ENCODE measurements around the gene CTNNA3.
"Not testable (repeated sequence)": the region's sequence is repeated elsewhere in the genome, so short reads cannot be mapped to it uniquely, and the experiment has no call there.

Gene CTNNA3

GRCh38 chr10:66350622-66351399 is 1345.2 kb downstream of the CTNNA3 start:
- DNase-seq: no peak

GRCh38 chr10:66349726-66350125 is 1346.3 kb downstream of the CTNNA3 start:
- DNase-seq: no peak

DNA sequence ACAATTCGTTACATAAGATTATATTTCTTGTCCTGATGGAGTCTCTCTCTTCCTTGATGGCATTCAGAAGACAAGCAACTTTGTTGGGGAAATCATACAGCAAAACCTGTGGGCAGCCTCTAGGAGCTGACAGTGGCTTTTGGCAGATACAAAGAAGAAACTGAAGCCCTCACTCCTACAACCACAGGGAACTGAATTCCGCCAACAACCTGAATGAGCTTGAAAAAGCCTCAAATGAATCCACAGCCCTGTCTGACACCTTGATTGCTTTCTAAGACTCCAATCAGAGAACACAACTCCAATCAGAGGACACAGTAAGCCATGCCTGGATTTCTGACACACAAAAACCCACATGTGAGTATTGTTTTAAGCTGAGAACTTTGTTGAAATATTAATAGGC is 1346.9 kb downstream of the CTNNA3 start:
- DNase-seq: no peak

- DNase-seq: no peak
Observed at GRCh38 chr10:66337211-66337610, 1358.8 kb downstream of the CTNNA3 start.

DNA sequence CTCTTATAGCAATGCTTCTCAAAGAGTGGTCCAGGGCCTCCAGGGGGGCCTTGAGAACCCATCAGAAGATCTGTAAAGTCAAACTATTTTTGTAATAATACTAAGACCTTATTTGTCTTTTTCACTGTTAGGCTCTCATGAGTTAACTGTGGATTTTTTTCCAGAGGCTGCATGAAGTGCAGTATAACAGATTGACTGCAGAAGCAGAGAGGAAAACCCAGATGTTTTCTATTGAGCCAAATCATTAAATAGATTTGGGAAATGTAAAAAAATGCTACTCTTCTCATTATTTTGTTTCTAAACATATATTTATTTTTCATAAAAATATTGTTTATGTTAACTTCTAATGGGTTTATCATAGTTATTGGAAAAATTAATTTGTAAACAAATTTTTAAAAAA is 1359.2 kb downstream of the CTNNA3 start:
- no peak for DNase-seq

GRCh38 chr10:66335753-66336152 is 1360.2 kb downstream of the CTNNA3 start:
- DNase-seq: not testable (repeated sequence)

GRCh38 chr10:66329147-66329546 is 1366.8 kb downstream of the CTNNA3 start:
- DNase-seq: no peak

DNA sequence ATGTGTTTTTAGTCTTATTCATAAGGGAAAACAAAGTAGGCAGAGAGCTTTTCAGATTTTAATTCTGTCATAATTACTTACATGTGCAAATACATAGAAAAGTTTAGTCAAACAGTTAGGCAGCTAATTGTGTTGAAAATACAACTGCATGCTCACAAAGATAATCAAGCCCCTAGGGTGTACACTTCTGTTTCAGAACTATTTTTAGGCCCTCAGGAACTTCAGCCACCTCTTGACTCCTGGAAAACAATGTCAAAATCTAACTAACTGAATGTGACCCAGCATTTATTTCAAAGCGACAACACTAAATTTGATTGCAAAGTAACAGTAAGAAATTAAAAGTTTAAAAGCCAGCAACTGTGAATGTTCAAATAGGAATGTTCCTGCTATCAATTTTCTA is 1369.1 kb downstream of the CTNNA3 start:
- DNase-seq: no peak

DNA sequence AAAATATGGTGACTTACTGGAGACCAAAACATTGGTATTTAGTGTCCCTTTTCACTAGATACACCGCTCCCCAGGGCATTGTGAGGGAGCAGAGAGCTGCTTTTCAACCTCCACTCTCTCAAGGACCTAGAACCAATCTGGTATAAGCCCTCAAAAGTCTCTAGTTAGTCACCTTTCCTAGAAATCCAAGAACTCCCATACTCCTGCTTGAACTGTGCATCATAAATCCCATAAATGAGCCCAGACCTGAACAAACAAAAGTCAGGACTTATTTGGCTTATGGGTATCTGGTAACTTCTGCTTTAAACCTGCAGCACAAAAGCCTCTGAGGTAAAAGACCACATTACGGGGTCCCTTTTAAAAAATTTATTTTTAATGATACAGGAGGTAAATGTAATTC is 1373.2 kb downstream of the CTNNA3 start:
- no peak for DNase-seq

GRCh38 chr10:66321723-66322665 is 1374.0 kb downstream of the CTNNA3 start:
- DNase-seq: no peak

GRCh38 chr10:66318761-66319160 is 1377.2 kb downstream of the CTNNA3 start:
- no peak for DNase-seq

DNA sequence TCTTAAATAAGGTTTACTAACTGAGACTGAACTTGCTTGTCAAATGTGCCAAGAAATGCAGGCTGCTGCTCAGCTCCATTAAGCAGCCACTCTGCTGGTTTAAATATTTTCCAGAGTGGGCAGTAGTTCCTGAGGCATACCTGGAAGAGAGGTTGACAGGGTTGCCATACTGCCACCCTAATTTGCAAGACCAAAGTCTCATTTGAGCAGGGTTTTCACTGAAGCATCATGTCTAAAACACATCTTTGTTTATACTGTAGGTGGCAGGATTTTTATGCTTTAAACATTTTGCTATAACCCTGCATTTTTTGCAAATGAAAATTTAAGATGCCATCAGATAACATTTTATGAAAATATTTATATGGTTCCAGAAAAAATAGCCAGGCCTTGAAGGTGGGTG is 1388.2 kb downstream of the CTNNA3 start:
- DNase-seq: no peak

DNA sequence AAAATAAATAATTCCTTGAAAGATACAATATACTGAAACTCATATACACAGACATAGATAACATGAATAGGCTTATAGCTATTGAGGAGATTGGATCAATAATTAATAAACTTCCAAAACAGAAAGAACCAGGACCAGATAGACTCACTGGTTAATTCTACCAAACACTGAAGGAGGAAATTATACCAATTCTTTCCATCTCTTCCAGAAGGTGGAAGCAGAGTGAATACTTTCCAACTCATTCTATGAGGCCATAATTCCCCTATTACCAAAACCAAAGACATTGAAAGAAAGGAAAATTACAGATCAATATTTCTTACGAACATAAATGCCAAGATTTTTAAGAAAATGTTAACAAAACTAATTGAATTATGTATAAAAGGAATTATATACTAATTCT is 1394.9 kb downstream of the CTNNA3 start:
- DNase-seq: no peak

GRCh38 chr10:66295602-66296001 is 1400.4 kb downstream of the CTNNA3 start:
- no peak for DNase-seq

DNA sequence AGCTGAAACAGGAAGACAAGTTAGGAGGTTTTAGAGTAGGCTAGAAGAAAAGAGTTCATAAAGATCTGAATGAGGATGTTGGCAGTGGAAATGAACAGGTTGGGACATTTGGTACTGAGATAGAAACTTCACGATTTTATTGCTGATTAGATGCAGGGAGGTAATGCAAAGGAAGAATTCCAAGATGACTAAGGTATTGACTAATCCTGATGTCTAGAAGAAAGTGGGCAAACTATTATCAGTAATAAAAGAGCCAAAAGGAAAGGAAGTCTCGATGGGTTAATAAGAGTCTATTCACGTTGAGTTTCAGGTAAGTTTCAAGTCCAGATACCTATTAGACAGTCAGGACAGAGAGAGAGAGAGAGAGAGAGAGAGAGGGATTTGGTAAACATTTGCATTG is 1401.5 kb downstream of the CTNNA3 start:
- no peak for DNase-seq

- DNase-seq: no peak
Observed at GRCh38 chr10:66292922-66293321, 1403.1 kb downstream of the CTNNA3 start.

DNA sequence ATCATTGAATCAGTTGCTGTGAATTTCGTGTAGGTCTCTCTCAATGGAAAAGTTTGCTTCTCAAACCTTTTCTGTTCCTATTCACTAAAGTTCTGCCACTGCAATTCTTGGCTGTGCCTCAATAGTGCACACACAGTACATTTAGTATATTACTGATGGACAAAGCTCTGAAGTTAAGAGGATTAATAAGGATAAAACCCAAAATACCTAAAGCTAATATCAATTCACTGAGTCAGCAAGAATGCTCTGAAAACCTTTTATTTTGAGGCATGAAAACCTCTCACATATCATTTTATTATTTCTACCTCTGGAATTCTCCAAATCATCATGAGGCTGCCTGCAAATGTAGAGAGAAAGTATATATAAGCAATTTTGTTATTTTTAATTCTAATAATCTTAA is 1403.5 kb downstream of the CTNNA3 start:
- no peak for DNase-seq

- no peak for DNase-seq
Observed at GRCh38 chr10:66291133-66291532, 1404.9 kb downstream of the CTNNA3 start.

DNA sequence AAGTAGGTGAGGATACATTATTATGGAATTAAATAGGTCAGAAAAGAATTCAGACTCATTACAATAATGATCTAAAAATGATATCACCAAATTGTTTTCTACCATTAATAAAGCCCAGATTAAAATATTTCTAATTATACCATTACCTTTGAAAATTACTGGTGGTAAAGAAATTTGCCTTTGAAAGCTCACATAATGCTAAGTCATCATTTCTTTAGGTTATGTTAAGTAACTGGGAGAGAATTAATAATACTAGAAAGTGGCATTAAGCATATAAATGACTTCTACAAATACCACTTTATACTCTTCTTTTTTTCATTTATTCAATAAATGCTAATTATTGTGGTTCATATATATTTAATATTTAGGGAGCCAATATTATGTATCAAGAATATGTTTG is 1411.4 kb downstream of the CTNNA3 start:
- no peak for DNase-seq

GRCh38 chr10:66283874-66284464 is 1412.0 kb downstream of the CTNNA3 start:
- no peak for DNase-seq

- DNase-seq: no peak
Observed at GRCh38 chr10:66283064-66283463, 1412.9 kb downstream of the CTNNA3 start.

DNA sequence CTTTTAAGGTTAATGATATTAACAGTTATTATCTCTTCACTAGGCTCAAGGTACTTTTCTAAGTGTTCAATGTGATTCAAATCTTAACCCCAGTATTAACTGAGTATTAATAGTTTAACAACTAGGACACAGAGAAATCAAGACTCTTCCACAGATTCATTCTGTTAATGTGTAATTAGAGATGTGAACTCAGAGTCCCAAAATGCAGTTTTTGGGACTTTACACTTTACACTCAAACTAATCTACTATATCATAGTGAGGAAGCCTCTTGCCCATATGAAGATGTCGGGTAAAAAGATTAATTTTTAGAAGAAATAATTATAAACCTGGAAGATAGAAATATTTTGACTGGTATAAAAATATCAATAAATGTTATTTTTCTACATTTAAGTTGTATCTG is 1414.7 kb downstream of the CTNNA3 start:
- no peak for DNase-seq

GRCh38 chr10:66277481-66277880 is 1418.5 kb downstream of the CTNNA3 start:
- no peak for DNase-seq
